HepG2 (cell line): Measurements from ENCODE around the gene SSBP4. TPM values are rescaled to one million over a fixed set of nuclear protein-coding genes. Genes with fewer than 3 reads are reported as not detected.

ENCODE experiments used
- ATAC-seq: fragments of 200-7000 bp; cut with Tn5 transposase; 3 replicates; pipeline ENCODE4 v1.9.1; 2020; ENCODE audit warnings: mild to moderate bottlenecking, moderate library complexity
- BruUV-seq: library from RNA; stranded (reverse); fragments of 400-500 nt; replicated peaks from 2 replicates; lab custom pipeline; 2021; lab: Mats Ljungman, UMichigan
- CTCF ChIA-PET: fragments of 300-600 bp; formaldehyde crosslinking; extraction: SDS; loops from one replicate; lab custom pipeline; 2021; ENCODE audit warnings: low total read pairs, inconsistent platforms, low intra/inter-chr PET ratio; lab: Yijun Ruan, JAX
- POLR2A ChIA-PET: fragments of 350-600 bp; sonication (Branson Sonifier 250); formaldehyde crosslinking; loops from one replicate; lab custom pipeline; 2020; ENCODE audit warnings: antibody characterized with exemption, inconsistent platforms; lab: Yijun Ruan, JAX
- DNase-seq: peaks from one replicate; pipeline ENCODE4 v3.0.0-alpha.2; 2015; ENCODE audit warnings: low spot score
- FAIRE-seq: peaks from 3 replicates; lab custom pipeline; 2011; peaks lifted over from hg19 to GRCh38; lab: Jason Lieb, UNC
- H2AFZ ChIP-seq: one replicate; pipeline ENCODE4 v1.6.1; 2011; ENCODE audit warnings: low read length, inconsistent platforms
- H3K27ac ChIP-seq: fragments of 300-600 bp; 3 replicates; pipeline ENCODE4 v1.8.0; 2011; ENCODE audit warnings: mixed run types, mild to moderate bottlenecking, mixed read lengths, low read length, inconsistent platforms; ENCODE audit not compliant: insufficient read depth; ENCODE audit errors: extremely low read length
- H3K27me3 ChIP-seq, 2 experiments: fragments of 200-600 bp in 1 of 2; 2 replicates in 1 of 2; 3 replicates in 1 of 2; pipeline versions ENCODE4 v1.6.0 to v1.8.0; 2011; ENCODE audit warnings: low read length in 2 of 2, mild to moderate bottlenecking in 2 of 2, moderate library complexity in 2 of 2, inconsistent platforms in 1 of 2; ENCODE audit not compliant: insufficient read depth in 2 of 2, control insufficient read depth in 1 of 2
- H3K36me3 ChIP-seq, 2 experiments: fragments of 200-600 bp in 1 of 2; replicated peaks in 1 of 2; 2 replicates in 1 of 2; 3 replicates in 1 of 2; pipeline versions ENCODE4 v1.5.1 to v1.8.0; 2011; ENCODE audit warnings: low read length in 2 of 2, inconsistent platforms in 1 of 2; ENCODE audit not compliant: insufficient read depth in 2 of 2, control insufficient read depth in 1 of 2
- H3K4me1 ChIP-seq: 2 replicates; pipeline ENCODE4 v1.5.1; 2012; ENCODE audit warnings: low read length, inconsistent platforms; ENCODE audit not compliant: insufficient read depth
- H3K4me2 ChIP-seq: 2 replicates; pipeline ENCODE4 v1.6.0; 2011; ENCODE audit warnings: low read depth, low read length, inconsistent platforms
- H3K4me3 ChIP-seq, 3 experiments: fragments of 200-600 bp in 1 of 3; sonication (generic), shearing (Covaris generic) in 1 of 3; replicated peaks in 1 of 3; 2 replicates each; pipeline ENCODE4 v1.5.1; 2011 to 2016; ENCODE audit warnings: low read length in 3 of 3, inconsistent platforms in 2 of 3, low read depth in 2 of 3, mild to moderate bottlenecking in 2 of 3, control low read depth in 1 of 3, mixed read lengths in 1 of 3; ENCODE audit not compliant: insufficient read depth in 1 of 3
- H3K79me2 ChIP-seq: one replicate; pipeline ENCODE4 v1.6.1; 2011; ENCODE audit warnings: low read length, inconsistent platforms; ENCODE audit not compliant: insufficient read depth
- H3K9ac ChIP-seq: 2 replicates; pipeline ENCODE4 v1.6.0; 2011; ENCODE audit warnings: mild to moderate bottlenecking, low read depth, low read length, inconsistent platforms; ENCODE audit not compliant: insufficient read depth
- H3K9me3 ChIP-seq: 2 replicates; pipeline ENCODE4 v1.5.1; 2012; ENCODE audit warnings: mild to moderate bottlenecking, low read length
- H4K20me1 ChIP-seq: 2 replicates; pipeline ENCODE4 v1.6.0; 2011; ENCODE audit warnings: inconsistent platforms, mild to moderate bottlenecking, low read length, moderate library complexity; ENCODE audit not compliant: insufficient read depth
- DNMT3B ChIP-seq: conservative IDR thresholded peaks from 2 replicates; pipeline ENCODE4 v1.6.1; 2016; ENCODE audit warnings: missing biosample characterization, control low read depth
- GTF3A ChIP-seq: sonication (generic); formaldehyde crosslinking; conservative IDR thresholded peaks from 2 replicates; pipeline ENCODE4 v1.4.0; 2020; ENCODE audit warnings: mild to moderate bottlenecking, missing genetic modification reagents
- HDAC2 ChIP-seq: sonication (generic); formaldehyde crosslinking; IDR thresholded peaks from 2 replicates; pipeline ENCODE4 v1.4.0; 2020; ENCODE audit warnings: missing genetic modification reagents
- HDAC6 ChIP-seq: fragments of 200-600 bp; sonication (generic); IDR thresholded peaks from 2 replicates; pipeline ENCODE4 v1.7.0; 2017; ENCODE audit warnings: mild to moderate bottlenecking, antibody characterized with exemption, low read length, low read depth
- XBP1 ChIP-seq: sonication (generic); formaldehyde crosslinking; IDR thresholded peaks from 2 replicates; pipeline ENCODE4 v1.5.0; 2020; ENCODE audit warnings: missing genetic modification reagents
- ZBTB2 ChIP-seq: sonication (generic); formaldehyde crosslinking; IDR thresholded peaks from 2 replicates; pipeline ENCODE4 v1.8.0; 2022; ENCODE audit warnings: low read depth, missing genetic modification reagents
- ZMYM3 ChIP-seq: sonication (generic); formaldehyde crosslinking; IDR thresholded peaks from 2 replicates; pipeline ENCODE4 v1.5.1; 2020; ENCODE audit warnings: mild to moderate bottlenecking, missing genetic modification reagents
- ZNF354B ChIP-seq: sonication (generic); formaldehyde crosslinking; IDR thresholded peaks from 2 replicates; pipeline ENCODE4 v1.8.0; 2022; ENCODE audit warnings: mild to moderate bottlenecking, missing genetic modification reagents
- ZNF816 ChIP-seq: sonication (generic); formaldehyde crosslinking; IDR thresholded peaks from 2 replicates; pipeline ENCODE4 v1.8.0; 2022; ENCODE audit warnings: missing genetic modification reagents, mild to moderate bottlenecking, borderline replicate concordance
- WGBS: methylation state at CpG from one replicate; pipeline ENCODE4 v1.1.6; 2017; ENCODE audit warnings: low lambda C conversion rate; 5-methylcytosine and 5-hydroxymethylcytosine counted together
- in situ Hi-C: cut with HindIII; loops from 2 replicates; pipeline ENCODE4 v1.10.0; 2017; ENCODE audit warnings: low pct_unique_long_range_greater_than_20kb; ENCODE audit not compliant: extremely low pct_ligation_motif_present
- intact Hi-C: fragments of 100-400 bp; cut with micrococcal nuclease; formaldehyde crosslinking; loops from one replicate; pipeline ENCODE4 v1.10.0; 2022; ENCODE audit not compliant: unreplicated experiment
- polyA plus RNA-seq, 8 experiments: library from polyadenylated mRNA; depleted of rRNA in 3 of 8; stranded (reverse) in 7 of 8; unstranded in 1 of 8; fragments of >200 nt; fragmentation: Illumina TruSeq in 4 of 8; extraction: Trizol in 4 of 8; gene quantifications; 2 replicates each; pipeline versions ENCODE4 v1.2.1 to v1.2.3, GENCODE V29; 2011 to 2016; ENCODE audit warnings: low read depth in 4 of 8, missing spikeins in 1 of 8, mixed read lengths in 1 of 8; ENCODE audit not compliant: insufficient read depth in 1 of 8
- total RNA-seq, 5 experiments: library from RNA; depleted of rRNA; stranded (reverse); fragments of >200 nt; fragmentation: Illumina TruSeq; extraction: Trizol; gene quantifications; 2 replicates each; pipeline ENCODE4 v1.2.3, GENCODE V29; 2016; ENCODE audit warnings: low read depth in 1 of 5
- TF ChIP-seq, protein P1 (sequence below): sonication (generic); formaldehyde crosslinking; IDR thresholded peaks from 2 replicates; pipeline ENCODE4 v1.8.1; 2023; ENCODE audit warnings: mild to moderate bottlenecking, missing genetic modification reagents
- TF ChIP-seq, protein P2 (sequence below): sonication (generic); formaldehyde crosslinking; IDR thresholded peaks from 2 replicates; pipeline ENCODE4 v1.4.0; 2020; ENCODE audit warnings: mild to moderate bottlenecking, missing genetic modification reagents, borderline replicate concordance
- TF ChIP-seq, protein P3 (sequence below): sonication (generic); formaldehyde crosslinking; IDR thresholded peaks from 2 replicates; pipeline ENCODE4 v1.8.1; 2023; ENCODE audit warnings: mild to moderate bottlenecking, missing genetic modification reagents

The SSBP4 gene
- total and polyA plus RNA-seq, 2 of the 13 experiments (the other 11 are each of a cell fraction or from before 2014, with no cell fraction given), result 20.8 to 39.5 TPM

GRCh38 chr19:18401580-18402112 lies 17.6 kb upstream of the SSBP4 start:
- peak; percentile 76 for DNase-seq
- 15% methylated on average over 7 of the region's 7 CpGs for WGBS
- TF ChIP-seq HDAC6 (no peak), ZBTB2 (no peak), DNMT3B (CRISPR knock-in tag) (no peak), HDAC2 (CRISPR knock-in tag) (no peak), GTF3A (CRISPR knock-in tag) (no peak), ZMYM3 (CRISPR knock-in tag) (peak; percentile 99), XBP1 (CRISPR knock-in tag) (no peak), ZNF354B (CRISPR knock-in tag) (no peak), ZNF816 (CRISPR knock-in tag) (no peak)
- TF ChIP-seq, protein P1, sequence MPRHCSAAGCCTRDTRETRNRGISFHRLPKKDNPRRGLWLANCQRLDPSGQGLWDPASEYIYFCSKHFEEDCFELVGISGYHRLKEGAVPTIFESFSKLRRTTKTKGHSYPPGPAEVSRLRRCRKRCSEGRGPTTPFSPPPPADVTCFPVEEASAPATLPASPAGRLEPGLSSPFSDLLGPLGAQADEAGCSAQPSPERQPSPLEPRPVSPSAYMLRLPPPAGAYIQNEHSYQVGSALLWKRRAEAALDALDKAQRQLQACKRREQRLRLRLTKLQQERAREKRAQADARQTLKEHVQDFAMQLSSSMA (CRISPR knock-in tag), result no peak
- TF ChIP-seq, protein P2, sequence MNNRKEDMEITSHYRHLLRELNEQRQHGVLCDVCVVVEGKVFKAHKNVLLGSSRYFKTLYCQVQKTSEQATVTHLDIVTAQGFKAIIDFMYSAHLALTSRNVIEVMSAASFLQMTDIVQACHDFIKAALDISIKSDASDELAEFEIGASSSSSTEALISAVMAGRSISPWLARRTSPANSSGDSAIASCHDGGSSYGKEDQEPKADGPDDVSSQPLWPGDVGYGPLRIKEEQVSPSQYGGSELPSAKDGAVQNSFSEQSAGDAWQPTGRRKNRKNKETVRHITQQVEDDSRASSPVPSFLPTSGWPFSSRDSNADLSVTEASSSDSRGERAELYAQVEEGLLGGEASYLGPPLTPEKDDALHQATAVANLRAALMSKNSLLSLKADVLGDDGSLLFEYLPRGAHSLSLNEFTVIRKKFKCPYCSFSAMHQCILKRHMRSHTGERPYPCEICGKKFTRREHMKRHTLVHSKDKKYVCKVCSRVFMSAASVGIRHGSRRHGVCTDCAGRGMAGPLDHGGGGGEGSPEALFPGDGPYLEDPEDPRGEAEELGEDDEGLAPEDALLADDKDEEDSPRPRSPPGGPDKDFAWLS (CRISPR knock-in tag), result no peak
- TF ChIP-seq, protein P3, sequence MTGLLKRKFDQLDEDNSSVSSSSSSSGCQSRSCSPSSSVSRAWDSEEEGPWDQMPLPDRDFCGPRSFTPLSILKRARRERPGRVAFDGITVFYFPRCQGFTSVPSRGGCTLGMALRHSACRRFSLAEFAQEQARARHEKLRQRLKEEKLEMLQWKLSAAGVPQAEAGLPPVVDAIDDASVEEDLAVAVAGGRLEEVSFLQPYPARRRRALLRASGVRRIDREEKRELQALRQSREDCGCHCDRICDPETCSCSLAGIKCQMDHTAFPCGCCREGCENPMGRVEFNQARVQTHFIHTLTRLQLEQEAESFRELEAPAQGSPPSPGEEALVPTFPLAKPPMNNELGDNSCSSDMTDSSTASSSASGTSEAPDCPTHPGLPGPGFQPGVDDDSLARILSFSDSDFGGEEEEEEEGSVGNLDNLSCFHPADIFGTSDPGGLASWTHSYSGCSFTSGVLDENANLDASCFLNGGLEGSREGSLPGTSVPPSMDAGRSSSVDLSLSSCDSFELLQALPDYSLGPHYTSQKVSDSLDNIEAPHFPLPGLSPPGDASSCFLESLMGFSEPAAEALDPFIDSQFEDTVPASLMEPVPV (CRISPR knock-in tag), result no peak

More at GRCh38 chr19:18401580-18402112, 17.6 kb upstream of the SSBP4 start:
- Histone ChIP-seq H4K20me1 (no peaks in the 10 kb centered on the region), H3K9ac (peak overlapping the region; percentile 34; the same call in 1 of the 2 replicates), H2AFZ (no peak overlapping the region), H3K4me2 (peak overlapping the region; percentile 86), H3K4me1 (peaks cover 54% of the 10 kb centered on the region), H3K36me3 (no peaks in the 10 kb centered on the region), H3K79me2 (no peaks in the 10 kb centered on the region), H3K9me3 (no peaks in the 10 kb centered on the region), H3K27me3 (peaks cover 0 to 17% of the 10 kb centered on the region in 2 experiments; a peak in 4 of 5 replicates), H3K27ac (no peak overlapping the region), H3K4me3 (peak overlapping the region; percentile 28 to 63 (median 35); a peak in 5 of 6 replicates)
- in situ Hi-C loops, result loop anchor here (10.0 kb wide), 1 partner anchor 57 kb away; the partner anchor contains the start of gene PGPEP1
- ATAC-seq (peak; percentile 76), FAIRE-seq (peak; percentile 72)
- intact Hi-C loops, result loop anchor here (5.0 kb wide), 1 partner anchor 54 kb away; no protein-coding TSS in a partner anchor
- BruUV-seq, result no TSS peak
- CTCF ChIA-PET, result interaction anchor here (1.3 to 1.6 kb wide), 2 partner anchors 9 to 52 kb away, joined by 6 to 11 read pairs; no protein-coding TSS in a partner anchor
- POLR2A ChIA-PET, result interaction anchor here (0.7 to 2.3 kb wide), 9 partner anchors 9 to 63 kb away, joined by 3 to 22 read pairs (median 4); partner anchors contain the start of genes GDF15 and PGPEP1
